Hepatocyte (in vitro differentiated cells): ENCODE data around the gene PLEKHG5.

Source experiments
- EZH2 ChIP-seq: fragments of 200-600 bp; sonication (generic); IDR thresholded peaks from 2 replicates; pipeline ENCODE4 v1.6.1; 2016; ENCODE audit warnings: antibody characterized with exemption, mild to moderate bottlenecking, borderline replicate concordance
- EZH2phosphoT487 ChIP-seq: fragments of 200-600 bp; sonication (generic); IDR thresholded peaks from one replicate; pipeline ENCODE4 v1.6.1; 2018; ENCODE audit warnings: antibody characterized with exemption, mild to moderate bottlenecking, low read depth, moderate library complexity; ENCODE audit not compliant: unreplicated experiment, severe bottlenecking
- TF ChIP-seq, protein P1 (sequence below): fragments of 200-600 bp; sonication (generic); IDR thresholded peaks from 2 replicates; pipeline ENCODE4 v1.5.1; 2016; ENCODE audit warnings: antibody characterized with exemption, mild to moderate bottlenecking; ENCODE audit not compliant: poor library complexity

DNA sequence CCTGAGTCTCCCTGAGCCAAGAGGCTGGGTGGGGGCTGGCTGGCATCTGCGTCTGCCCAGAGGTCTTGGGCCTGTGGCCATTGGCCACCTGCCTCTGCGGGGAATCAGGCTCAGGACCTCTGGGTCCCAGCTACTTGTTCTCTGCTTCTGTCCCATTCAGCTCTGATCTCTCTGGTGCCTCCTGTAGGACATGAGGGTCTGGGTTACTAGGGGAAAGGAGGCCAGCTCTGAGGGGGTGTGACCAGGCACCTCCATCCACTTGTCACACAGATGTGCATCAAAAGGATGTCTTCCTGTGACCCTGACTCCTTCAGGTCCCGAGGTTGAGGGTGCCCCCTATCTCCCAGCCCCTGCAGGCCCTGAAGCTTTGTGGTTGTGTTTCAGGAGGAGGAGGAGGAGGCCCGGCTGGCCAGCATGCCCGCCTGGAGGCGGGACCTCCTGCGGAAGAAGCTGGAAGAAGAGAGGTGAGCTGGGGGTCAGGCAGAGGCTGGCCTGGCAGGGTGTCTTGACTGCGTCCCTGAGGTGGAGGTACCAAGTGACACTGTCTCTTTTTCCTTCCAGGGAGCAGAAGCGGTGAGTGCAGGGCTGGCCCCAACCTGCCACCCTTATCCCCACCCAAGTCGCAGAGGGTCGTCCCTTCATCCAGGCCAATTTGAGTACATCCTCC, 34.5 kb downstream of the PLEKHG5 start:
- no peak for TF ChIP-seq EZH2phosphoT487
- TF ChIP-seq, protein P1, sequence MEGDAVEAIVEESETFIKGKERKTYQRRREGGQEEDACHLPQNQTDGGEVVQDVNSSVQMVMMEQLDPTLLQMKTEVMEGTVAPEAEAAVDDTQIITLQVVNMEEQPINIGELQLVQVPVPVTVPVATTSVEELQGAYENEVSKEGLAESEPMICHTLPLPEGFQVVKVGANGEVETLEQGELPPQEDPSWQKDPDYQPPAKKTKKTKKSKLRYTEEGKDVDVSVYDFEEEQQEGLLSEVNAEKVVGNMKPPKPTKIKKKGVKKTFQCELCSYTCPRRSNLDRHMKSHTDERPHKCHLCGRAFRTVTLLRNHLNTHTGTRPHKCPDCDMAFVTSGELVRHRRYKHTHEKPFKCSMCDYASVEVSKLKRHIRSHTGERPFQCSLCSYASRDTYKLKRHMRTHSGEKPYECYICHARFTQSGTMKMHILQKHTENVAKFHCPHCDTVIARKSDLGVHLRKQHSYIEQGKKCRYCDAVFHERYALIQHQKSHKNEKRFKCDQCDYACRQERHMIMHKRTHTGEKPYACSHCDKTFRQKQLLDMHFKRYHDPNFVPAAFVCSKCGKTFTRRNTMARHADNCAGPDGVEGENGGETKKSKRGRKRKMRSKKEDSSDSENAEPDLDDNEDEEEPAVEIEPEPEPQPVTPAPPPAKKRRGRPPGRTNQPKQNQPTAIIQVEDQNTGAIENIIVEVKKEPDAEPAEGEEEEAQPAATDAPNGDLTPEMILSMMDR = no peak
- TF ChIP-seq EZH2 = no peak
